Stimulated activated CD4-positive, alpha-beta T cell treated with anti-CD3 and anti-CD28 coated beads, Interleukin-4, amount 100 ng/mL, for 4 hours (primary cell): ENCODE results near the gene SCGB1C1.
"Not testable (repeated sequence)": the region's sequence is repeated elsewhere in the genome, so short reads cannot be mapped to it uniquely, and the experiment has no call there.

ENCODE experiments used
- DNase-seq, 2 experiments: peaks; one replicate each; pipeline ENCODE4 v3.0.0-alpha.2; 2020

Gene SCGB1C1

DNA sequence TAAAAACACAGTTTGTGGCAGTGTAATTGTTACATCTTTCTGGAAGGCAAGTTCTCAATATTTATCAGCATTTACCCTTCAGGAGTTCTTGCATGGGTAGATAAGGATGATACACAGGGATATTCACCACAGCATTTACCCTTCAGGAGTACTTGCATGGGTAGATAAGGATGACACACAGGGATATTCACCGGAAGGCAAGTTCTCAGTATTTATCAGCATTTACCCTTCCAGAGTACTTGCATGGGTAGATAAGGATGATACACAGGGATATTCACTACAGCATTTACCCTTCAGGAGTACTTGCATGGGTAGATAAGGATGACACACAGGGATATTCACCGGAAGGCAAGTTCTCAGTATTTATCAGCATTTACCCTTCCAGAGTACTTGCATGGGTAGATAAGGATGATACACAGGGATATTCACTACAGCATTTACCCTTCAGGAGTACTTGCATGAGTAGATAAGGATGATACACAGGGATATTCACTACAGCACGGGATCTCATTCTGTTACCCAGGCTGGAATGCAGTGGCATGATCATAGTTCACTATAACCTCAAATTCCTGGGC lies 27.9 kb downstream of the SCGB1C1 start:
- not testable (repeated sequence) for DNase-seq

DNA sequence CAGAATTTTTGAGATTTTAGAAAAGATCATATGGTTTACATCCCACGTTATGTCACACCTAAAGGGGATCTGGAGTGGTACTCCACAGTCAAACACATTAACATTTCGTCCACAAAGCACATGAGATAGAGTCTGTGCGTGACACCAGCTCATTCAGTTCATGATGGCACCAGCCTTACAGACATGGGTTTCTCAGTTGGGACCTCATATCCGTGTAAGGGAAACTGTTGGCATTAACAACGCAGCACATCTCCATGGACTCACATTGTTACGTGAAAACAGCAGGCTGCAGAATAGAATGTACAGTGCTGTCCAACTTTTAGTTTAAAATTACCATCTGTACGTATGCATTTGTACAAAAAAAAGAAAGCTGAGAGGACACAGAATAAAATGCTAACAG lies 28.7 kb downstream of the SCGB1C1 start:
- DNase-seq = no peak

DNA sequence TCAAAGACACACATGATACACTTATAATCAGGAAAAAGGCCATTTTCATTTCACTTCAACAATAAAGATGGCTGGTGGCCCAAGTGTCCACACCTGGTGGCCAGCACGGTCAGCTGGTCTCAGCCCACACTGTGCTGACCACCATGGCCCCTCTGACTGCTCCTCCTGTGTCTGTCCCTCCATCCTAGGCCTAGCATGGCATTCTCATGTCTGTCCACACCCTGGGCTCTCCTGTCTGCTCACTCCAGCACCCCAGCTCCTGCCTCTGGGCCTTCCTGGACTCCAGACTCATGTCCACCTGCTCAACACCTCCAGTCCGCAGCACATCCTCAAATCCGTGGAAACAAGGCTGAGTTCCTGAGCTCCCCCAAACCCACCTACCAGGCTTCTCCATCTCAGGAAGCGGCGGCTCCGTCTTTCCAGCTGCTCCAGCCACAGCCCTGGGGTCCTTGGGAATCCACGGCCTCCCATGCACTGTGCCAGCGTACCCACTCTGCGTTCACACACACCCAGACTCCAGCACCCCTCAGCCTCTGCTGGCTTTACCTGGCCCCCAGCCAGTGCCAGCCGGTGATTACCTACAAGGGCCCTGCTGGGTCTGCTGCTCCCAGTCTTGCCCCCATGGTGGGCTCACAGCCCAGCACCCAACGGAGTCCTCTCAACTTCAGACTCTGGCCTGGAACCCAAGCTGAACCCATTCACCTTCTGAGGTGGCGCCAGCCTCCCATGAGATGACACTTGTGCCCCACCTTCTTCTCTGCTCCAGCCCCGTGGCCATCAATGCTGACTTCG lies 29.3 kb downstream of the SCGB1C1 start:
- no peak for DNase-seq

DNA sequence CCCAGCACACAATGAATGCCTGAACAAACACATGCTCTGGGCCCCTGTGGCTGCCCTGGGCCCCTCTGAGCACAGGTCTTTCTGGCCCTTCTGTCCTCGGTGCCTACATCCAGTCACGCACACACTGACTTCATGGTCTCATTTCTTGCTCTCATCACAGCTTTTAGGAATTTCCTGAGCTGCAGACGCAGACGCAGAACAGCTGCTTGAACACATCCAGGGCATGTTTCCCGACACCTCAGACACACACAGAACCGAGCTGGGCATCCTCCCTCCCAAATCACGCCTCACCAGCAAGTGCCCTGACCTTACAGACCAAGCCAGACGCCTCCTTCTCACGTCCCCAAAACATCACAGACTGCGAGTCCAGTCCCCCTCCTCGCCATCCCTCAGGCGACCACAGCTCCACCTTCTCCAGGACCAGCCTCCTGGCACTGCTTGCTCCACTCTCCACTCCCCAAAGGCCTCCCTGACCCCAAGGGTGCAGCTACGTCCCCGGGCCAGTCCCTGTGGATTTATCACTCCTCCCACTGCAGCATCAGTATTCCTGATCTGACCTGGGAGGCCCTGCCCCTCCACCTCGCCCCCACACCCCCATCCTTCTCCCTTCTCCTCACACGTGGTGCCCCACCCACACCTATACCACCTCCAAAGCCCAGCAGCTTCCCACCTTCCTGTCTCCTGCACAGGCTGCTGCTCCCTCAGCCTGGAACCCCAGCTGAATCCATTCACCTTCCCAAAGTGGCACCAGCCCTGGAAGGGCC lies 30.3 kb downstream of the SCGB1C1 start:
- no peak for DNase-seq

DNA sequence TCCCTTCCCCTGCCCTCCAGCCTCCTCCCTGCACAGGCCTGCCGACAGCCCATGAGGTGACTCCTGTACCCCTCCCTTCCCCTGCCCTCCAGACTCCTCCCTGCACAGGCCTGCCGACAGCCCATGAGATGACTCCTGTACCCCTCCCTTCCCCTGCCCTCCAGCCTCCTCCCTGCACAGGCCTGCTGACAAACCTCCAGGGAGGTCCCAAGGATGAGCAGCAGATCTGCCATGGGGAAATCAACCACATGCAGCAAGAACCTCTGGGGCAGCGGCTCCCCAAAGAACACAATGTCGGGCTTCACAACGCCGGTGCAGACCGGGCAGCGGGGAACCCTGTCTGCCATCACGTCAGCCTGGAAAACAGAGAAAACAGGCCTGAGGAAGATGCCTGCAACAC lies 31.0 kb downstream of the SCGB1C1 start:
- no peak for DNase-seq

DNA sequence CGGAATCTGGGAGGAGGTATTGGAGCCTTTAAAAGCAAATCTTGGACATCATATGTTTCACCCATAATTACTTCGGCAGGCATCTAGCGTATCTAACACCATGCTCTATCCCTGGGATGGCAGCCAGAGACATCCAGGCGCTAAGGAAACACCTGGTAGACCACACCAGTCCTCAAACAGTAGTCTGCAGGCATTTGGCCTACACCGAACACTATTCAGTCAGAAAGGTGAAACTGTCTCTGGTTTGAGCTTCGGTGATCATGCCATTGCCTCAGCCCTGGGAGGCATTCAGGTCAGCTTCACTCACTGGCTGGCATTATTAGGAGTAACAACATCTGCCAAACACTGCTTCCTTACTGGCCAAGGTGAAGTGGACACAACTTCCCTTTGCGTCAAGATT lies 31.5 kb downstream of the SCGB1C1 start:
- no peak for DNase-seq

DNA sequence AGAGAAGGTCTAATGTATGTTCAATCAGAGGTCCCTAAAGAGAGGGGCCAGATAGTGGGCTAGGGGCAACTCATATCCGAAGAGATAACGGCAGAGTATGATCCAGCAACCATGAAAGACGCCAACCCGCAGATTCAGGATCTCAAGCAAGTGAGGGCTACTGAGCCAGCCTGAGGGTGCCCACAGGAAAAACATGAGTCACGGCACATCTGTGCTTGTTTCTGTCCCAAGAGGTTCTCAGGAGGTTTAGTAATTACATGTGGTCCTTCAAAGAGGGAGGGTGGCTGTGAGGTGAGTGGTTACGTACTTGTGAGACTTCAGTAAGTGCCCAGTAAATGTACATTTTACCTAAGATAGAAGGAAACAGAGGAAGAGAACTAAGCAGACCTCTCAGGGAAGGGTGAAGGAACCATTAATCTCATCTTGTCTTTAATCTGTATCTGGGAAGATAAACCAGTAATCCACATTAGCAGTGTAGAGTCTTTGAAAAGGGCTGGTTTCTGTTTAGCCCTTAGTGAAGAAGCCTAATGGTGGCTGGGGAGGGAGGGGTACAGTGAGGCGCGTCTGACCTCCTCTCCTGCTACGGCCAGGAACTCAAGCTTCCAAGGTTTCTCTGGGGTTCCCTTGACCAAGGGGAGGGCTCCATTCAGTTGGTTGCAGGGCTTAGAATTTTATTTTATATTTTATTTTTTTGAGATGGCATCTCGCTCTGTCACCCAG lies 33.0 kb downstream of the SCGB1C1 start:
- DNase-seq = no peak

DNA sequence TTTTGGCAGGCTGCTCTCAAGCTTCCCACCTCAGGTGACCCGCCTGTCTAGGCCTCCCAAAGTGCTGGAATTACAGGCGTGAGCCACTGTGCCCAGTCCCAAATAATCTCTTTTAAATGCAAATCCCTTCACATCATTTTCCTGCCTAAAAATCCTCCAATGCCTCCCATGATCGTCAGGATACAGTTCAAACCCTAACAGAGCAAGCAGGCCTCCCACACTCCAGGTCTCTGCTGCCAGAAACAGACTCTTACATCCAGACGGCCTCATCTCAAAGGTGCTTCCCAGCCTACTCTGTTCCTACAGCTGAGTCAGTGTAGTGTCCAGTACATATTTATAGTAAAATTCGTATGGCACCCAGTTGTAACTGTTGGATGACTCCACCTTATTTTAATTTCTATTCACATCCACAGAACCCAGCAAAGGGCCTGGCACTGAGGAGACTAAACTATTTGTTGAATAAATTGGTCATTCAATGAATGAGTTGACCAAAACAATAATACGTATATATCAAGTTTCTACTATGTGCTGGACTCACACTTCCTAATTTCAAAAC lies 35.0 kb downstream of the SCGB1C1 start:
- no peak for DNase-seq

DNA sequence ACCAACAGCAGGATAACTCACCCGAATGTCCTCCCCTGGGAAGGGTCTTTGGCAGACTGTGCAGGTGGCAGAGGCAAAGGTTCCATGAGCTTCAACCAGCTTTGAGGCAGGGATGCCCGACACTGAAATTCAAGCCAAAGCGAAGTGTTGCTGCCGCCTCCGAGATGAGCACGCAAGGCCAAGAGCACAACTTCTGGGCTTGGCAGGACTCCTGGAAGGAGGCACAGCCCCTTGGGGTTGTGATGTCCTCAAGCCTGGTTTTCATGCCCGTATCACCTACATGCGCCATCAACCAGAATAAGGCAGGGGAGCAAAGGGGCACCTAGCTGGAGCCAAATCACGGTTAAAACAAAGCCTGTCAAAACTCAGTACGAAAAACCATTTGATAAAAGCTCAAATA lies 37.6 kb downstream of the SCGB1C1 start:
- DNase-seq = no peak

DNA sequence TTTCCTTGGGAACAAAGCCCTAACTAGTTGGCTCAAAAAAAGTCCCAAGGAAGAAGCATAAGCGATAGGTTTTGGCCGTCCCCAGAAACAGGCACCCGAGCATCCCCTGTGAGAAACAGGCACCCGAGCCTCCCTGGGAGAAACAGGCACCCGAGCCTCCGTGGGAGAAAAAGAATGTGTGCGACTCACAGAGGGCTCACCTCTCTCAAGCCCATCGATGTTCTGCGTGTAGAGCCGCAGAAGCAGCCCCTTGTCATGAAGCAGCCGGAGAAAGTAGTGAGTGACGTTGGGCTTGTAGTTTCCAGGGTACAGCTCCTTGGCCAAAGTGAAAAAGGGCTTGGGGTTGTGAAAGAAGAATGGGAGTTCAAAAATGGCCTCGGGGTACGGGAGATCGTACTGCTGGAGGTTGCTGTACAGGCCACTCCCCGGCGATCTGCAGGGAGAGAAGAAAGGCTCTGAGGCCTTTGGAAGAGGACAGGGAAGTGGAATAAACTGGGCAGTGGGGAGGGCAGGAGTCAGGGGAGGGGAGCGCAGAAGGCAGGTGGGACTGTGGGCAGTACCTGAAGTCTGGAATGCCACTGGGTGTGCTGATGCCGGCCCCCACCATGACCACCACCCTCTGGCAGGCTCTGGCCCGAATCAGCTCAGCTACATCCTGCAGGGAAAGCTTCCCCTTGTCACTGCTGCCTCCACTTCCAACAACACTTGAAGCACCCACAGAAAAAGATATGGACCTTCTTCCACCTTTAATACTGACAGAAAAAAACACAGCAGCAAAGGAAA lies 40.1 kb downstream of the SCGB1C1 start:
- DNase-seq = no peak

DNA sequence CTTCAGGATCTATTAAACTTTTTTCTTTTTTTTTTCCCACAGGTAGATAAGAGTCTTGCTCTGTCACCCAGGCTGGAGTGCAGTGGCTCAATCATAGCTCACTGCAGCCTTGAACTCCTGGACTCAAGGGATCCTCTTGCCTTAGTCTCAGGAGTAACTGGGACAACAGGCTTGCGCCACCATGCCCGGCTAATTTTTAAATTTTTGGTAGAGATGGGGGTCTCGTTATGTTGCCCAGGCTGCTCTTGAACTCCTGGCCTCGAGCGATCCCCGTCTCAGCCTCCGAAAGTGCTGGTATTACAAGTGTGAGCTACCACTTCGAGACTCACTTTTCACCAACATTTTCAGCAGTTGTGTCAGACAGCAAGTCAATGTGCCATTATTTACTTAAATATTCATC lies 42.3 kb downstream of the SCGB1C1 start:
- DNase-seq = no peak

DNA sequence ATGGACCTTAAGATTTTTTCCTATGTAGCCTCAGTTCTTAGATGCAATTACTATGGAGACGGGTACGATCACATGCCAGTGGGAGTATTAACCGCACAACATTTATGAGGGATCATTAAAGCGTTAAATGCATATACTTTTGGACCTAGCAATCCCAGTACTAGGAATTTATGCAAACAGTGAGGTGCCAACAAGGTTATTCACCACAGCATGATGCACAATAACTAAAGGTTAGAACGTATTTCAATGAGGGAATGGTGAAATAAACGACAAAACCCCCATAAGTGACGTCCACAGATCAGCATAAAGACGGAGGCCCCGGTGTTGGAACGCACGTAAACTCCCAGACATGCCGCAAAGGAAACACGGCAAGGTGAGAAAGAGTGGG lies 42.7 kb downstream of the SCGB1C1 start:
- peak in 1 of 2 experiments; percentile 79 for DNase-seq

DNA sequence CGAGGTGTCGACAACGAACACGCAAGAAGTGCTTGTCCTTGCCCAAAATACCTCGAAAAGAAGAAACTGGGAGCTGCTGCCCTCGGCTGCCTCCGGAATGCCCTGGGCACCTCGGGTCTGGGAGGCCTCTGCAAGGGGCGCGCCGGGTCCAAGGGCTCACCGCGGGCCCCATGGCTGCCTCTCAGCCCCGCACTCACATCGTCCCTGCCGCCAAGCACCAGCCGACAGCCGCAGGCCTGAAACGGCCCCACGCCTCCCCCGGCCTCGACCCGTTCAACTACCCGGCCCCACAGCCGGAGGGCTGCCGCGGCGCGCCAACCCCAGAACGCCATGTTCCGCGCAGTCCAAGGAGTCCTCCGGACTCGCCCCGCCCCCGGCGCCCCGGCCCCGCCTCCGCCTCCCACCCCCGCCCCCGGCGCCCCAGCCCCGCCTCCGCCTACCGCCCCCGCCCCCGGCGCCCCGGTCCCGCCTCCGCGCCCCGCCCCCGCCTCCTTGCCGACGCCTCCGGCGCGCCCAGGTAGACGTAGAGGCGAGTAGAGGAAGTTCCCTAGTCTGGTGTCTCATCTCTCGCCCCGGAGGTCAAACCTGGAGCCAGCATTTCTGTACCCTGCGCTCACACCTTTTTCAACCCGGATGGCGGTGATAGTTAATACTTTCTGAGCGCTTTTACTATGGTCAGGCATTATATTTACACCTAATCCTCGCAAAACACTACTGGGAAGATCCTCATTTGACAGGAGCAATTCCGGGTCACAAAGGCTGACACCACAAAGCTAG lies 43.3 kb downstream of the SCGB1C1 start, which contains the start of gene SIRT3:
Gene SIRT3, minus strand, starts transcription at position 346 of the 777 bp plus-strand sequence. Its CDS starts 14 bp downstream, at position 332.
- DNase-seq = peak; percentile 77 to 83

DNA sequence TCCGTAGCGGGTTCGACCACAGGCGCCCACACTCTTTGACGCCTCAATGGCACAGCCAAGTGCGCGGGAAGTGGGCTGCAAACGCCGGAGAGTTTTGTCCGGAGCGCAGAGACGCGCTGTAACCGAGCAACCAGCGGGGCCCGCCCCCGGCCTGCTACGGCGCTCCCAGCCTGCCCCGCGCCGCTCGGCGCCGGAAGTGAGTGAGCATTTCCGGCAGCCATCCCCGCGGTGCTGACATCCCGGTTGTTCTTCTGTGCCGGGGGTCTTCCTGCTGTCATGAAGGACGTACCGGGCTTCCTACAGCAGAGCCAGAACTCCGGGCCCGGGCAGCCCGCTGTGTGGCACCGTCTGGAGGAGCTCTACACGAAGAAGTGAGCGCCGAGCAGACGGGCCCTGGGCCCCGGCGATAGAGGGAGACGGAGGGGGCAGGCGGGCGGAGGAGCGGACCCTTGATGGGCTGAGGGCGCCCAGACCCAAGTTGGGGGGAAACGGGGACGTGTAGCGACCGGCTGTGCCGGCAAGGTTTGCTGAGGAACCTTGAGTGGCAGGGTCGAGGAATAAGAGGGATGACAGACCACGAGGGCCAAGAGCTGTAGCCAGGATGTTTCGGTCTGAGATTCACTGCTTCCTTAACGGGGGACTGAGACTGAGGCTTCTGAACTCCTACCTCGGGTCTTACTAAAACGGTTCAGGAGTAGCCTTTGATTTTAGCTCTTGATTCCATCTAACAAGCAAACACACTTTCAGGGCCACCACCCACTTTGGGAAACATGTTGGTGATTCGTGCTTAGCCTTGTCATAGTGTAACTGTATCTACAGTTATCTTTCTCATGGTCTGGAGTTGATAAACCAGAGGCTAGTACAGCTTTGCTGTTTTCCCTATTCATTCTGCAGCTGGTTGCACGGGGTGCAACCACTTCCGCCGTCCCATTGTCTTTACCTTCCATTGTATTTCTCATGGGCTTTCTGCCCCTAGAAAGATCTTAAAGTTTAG lies 44.2 kb downstream of the SCGB1C1 start, which contains the start of gene PSMD13:
Gene PSMD13, plus strand, starts transcription at position 203 of the 994 bp plus-strand sequence. Its CDS starts 74 bp downstream, at position 277.
- DNase-seq = peak; percentile 82 to 87

DNA sequence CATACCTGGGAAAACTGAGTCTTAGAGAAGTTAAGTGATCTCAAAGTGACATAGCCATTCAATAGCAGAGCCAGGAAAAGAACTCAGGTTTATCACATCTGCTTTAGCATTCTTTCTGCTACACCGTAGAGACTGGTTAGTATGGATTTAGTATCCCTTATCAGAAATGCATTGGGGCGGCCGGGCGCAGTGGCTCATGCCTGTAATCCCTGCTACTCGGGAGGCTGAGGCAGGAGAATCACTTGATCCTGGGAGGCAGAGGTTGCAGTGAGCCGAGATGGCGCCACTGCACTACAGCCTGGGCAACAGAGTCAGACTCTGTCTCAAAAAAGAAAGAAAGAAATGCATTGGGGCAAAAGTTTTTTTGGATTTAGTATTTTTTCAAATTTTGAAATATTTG lies 45.5 kb downstream of the SCGB1C1 start:
- not testable (repeated sequence) for DNase-seq

DNA sequence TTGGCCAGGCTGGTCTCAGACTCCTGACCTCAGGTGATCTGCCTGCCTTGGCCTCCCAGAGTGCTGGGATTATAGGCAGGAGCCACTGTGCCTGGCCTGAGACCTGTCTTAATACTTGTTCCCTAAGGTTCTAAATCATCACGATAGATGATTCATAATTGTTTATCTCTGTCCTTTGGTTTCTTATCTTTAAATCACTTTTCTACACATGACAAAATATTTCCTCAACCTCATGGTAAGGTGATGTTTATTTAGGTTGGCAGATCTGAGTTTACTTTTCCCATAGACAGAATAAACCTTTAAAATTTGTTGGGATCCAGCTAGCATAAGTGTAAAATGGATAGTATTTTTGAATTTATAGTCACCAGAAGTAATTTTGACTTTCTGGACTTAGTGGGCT lies 47.4 kb downstream of the SCGB1C1 start:
- DNase-seq = no peak

DNA sequence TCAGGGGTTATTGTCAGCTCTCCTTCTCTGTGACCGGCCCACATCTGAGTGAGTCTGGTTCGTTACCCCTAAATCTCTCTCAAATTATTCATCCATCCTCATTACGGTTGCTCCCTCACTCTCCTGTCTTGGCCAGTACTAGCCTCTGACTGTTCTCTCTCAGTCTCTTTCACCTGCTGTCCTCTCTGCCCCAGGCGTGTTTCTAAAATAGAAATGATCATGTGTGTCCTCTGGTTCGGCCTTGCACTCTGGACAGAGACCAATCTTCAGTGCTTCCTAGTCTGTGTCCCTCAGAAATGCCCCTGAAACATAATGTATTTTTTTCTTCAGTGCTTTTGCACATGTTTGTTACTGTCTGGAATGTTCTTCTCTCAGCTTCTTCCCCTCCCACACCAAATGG lies 48.8 kb downstream of the SCGB1C1 start:
- no peak for DNase-seq
